Activated naive CD4-positive, alpha-beta T cell treated with anti-CD3 and anti-CD28 coated beads, Interleukin-2, amount 50 U/mL, for 72 hours (primary cell): Measurements from ENCODE around the gene GPM6B. TPM values are rescaled to one million over a fixed set of nuclear protein-coding genes. Genes with fewer than 3 reads are reported as not detected.

Experiments used
- ATAC-seq, 2 donors: fragments of 150-1000 bp; cut with Tn5 transposase; 2 replicates each; pipeline ENCODE4 v1.10.0; 2021; ENCODE audit warnings: mild to moderate bottlenecking in 2 of 2, moderate library complexity in 2 of 2
- DNase-seq, 2 donors: peaks; one replicate each; pipeline ENCODE4 v3.0.0; 2021 to 2022; ENCODE audit warnings: low spot score in 2 of 2
- H3K27ac Mint-ChIP-seq, 2 donors: one replicate each; pipeline ENCODE4 v1.8.0; 2022; ENCODE audit warnings: mild to moderate bottlenecking in 2 of 2, mixed read lengths in 2 of 2
- H3K36me3 Mint-ChIP-seq, 2 donors: one replicate each; pipeline ENCODE4 v1.8.0; 2022; ENCODE audit warnings: mixed read lengths in 2 of 2
- H3K9me3 Mint-ChIP-seq, 2 donors: one replicate each; pipeline ENCODE4 v1.8.0; 2022; ENCODE audit warnings: mixed read lengths in 2 of 2
- total RNA-seq, 2 donors: library from RNA; stranded (reverse); gene quantifications; one replicate each; pipeline ENCODE4 v1.2.3, GENCODE V29; 2022

Gene GPM6B
- total RNA-seq, 2 donors from 2014 or later = not detected

DNA sequence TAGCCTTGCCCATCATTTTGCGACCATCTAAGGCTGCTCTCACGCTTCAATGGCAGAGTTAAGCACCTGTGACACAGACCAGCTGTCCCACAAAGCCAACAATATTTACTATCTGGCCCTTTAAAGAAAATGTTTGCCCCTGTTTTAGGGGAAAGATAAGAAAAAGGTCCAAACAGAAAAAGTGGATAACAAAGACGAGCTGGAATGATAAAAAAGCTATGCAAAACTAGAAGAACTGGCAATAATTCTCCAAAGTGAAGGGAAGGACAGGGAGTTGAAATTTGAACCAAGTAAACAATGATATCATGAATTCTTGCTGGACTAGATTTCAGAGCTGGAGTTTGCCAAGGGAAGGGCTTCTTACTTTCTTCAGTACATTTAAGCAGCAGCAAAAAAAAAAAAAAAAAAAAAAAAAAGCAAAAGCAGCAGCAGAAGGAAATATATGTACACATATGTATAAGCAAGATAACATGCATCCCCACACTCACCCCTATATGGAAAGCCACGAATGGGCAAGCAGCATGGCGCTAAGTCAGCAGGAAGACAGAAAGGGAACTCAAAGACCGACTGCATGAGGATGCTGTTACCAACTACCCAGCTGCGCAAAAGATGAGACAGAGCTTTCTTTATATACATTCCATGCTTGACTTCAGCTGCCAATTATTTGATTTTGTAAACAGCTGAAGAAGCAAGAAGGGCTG lies 94.9 kb downstream of the GPM6B start:
- H3K36me3 Mint-ChIP-seq = peaks cover 22 to 40% of the 10 kb centered on the region in 2 donors
- no peak overlapping the region for H3K27ac Mint-ChIP-seq
- H3K9me3 Mint-ChIP-seq = peaks cover 5 to 13% of the 10 kb centered on the region in 2 donors
- ATAC-seq (no peak), DNase-seq (no peak)

DNA sequence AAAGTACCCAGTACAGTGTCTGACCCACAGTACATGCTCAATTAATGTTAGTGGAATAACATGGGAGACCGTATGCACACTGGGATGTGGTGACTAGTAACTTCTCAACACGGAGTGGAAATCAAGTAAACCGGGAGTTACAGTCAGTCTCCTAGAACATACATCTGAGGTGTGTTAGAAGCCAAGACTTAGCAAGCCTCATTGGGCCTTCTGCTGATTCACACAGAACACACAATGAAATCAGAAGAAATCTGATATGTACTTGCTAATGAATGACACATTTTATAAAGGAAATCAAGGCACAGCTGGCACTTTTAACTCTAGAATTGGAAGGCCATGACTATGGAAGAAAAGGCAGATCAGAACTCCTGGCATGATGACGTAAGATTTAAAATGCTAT lies 95.5 kb downstream of the GPM6B start:
- H3K27ac Mint-ChIP-seq = no peak overlapping the region
- peaks cover 16 to 34% of the 10 kb centered on the region in 2 donors for H3K36me3 Mint-ChIP-seq
- H3K9me3 Mint-ChIP-seq = peaks cover 5 to 13% of the 10 kb centered on the region in 2 donors
- DNase-seq (no peak), ATAC-seq (no peak)

Other genes starting within 250 kb of the GPM6B start
- under 1 TPM in 1 of 2 donors, not detected in 1; 0.93 TPM for gene EGFL6, start 247.5 kb downstream of the GPM6B start, total RNA-seq
- gene TCEANC, start 164.0 kb downstream of the GPM6B start, total RNA-seq = 1 to 10 TPM; 1.4 to 2.6 TPM
- 10 to 100 TPM; 20.3 to 32.7 TPM for gene RAB9A, start 128.0 kb downstream of the GPM6B start, total RNA-seq
- gene TRAPPC2, start 82.5 kb downstream of the GPM6B start, total RNA-seq = 10 to 100 TPM; 14.5 to 18.1 TPM
- 10 to 100 TPM; 36.9 to 40.7 TPM for gene OFD1, start 82.3 kb downstream of the GPM6B start, total RNA-seq
- gene GEMIN8, start 212.8 kb upstream of the GPM6B start, total RNA-seq = 10 to 100 TPM in 1 of 2 donors, 1 to 10 TPM in 1; 5.5 to 14.7 TPM